Lower lobe of right lung (tissue), 2 donors: Measurements from ENCODE around the gene DQX1. TPM values are rescaled to one million over a fixed set of nuclear protein-coding genes. Genes with fewer than 3 reads are reported as not detected.

Experiments used
- ATAC-seq, 2 donors: fragments of 200-7000 bp; cut with Tn5 transposase; one replicate each; pipeline ENCODE4 v1.9.1; 2020 to 2022; ENCODE audit warnings: mild to moderate bottlenecking in 2 of 2, moderate library complexity in 2 of 2
- DNase-seq: peaks from one replicate; pipeline ENCODE4 v3.0.0-alpha.2; 2020
- H3K27ac ChIP-seq: fragments of 200-600 bp; one replicate; pipeline ENCODE4 v1.8.0; 2022
- H3K27me3 ChIP-seq: fragments of 200-600 bp; one replicate; pipeline ENCODE4 v1.8.0; 2022; ENCODE audit warnings: low read depth
- H3K36me3 ChIP-seq: fragments of 200-600 bp; one replicate; pipeline ENCODE4 v1.8.0; 2022; ENCODE audit warnings: mild to moderate bottlenecking
- H3K4me1 ChIP-seq: fragments of 200-600 bp; one replicate; pipeline ENCODE4 v1.8.0; 2022
- H3K4me3 ChIP-seq: fragments of 200-600 bp; one replicate; pipeline ENCODE4 v1.8.0; 2022; ENCODE audit warnings: mild to moderate bottlenecking
- H3K9me3 ChIP-seq: fragments of 200-600 bp; one replicate; pipeline ENCODE4 v1.8.0; 2022
- intact Hi-C: fragments of 100-400 bp; cut with DNase I; formaldehyde crosslinking; loops from one replicate; pipeline ENCODE4 v1.11.0; 2022
- total RNA-seq: library from RNA; stranded (reverse); fragmentation: NEBNext Ultra II Directional; extraction: Animal tissue kit (Norgen Biotek cat#: 25700); gene quantifications from one replicate; pipeline ENCODE4 v1.2.1, GENCODE V29; 2021
- TF ChIP-seq, protein P1 (sequence below): fragments of 200-600 bp; IDR thresholded peaks from one replicate; pipeline ENCODE4 v1.8.0; 2022; ENCODE audit warnings: antibody characterized with exemption, mild to moderate bottlenecking
- donor health status: DM: no; HTN: yes; CAD: no; lungs with severe emphysema.

DQX1 gene
- total RNA-seq, 1 donor from 2014 or later = 0.44 TPM

GRCh38 chr2:74530239-74531187, 4.5 kb upstream of the DQX1 start:
- Histone ChIP-seq H3K27me3 (no peaks in the 10 kb centered on the region), H3K4me3 (peak overlapping the region; percentile 98), H3K27ac (peak overlapping the region; percentile 94), H3K36me3 (peaks cover 53% of the 10 kb centered on the region), H3K4me1 (peaks cover 28% of the 10 kb centered on the region), H3K9me3 (no peaks in the 10 kb centered on the region)
- ATAC-seq = peak; percentile 37 to 58
- intact Hi-C loops = no loop called here
- TF ChIP-seq, protein P1, sequence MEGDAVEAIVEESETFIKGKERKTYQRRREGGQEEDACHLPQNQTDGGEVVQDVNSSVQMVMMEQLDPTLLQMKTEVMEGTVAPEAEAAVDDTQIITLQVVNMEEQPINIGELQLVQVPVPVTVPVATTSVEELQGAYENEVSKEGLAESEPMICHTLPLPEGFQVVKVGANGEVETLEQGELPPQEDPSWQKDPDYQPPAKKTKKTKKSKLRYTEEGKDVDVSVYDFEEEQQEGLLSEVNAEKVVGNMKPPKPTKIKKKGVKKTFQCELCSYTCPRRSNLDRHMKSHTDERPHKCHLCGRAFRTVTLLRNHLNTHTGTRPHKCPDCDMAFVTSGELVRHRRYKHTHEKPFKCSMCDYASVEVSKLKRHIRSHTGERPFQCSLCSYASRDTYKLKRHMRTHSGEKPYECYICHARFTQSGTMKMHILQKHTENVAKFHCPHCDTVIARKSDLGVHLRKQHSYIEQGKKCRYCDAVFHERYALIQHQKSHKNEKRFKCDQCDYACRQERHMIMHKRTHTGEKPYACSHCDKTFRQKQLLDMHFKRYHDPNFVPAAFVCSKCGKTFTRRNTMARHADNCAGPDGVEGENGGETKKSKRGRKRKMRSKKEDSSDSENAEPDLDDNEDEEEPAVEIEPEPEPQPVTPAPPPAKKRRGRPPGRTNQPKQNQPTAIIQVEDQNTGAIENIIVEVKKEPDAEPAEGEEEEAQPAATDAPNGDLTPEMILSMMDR = no peak
- DNase-seq = peak; percentile 68

GRCh38 chr2:74529357-74530238, 3.6 kb upstream of the DQX1 start, which contains the start of the genes AUP1 and HTRA2:
AUP1 (minus strand) TSS chr2:74529706; CDS start chr2:74529629, 77 bp downstream.
HTRA2 (plus strand) TSS chr2:74529933; CDS start chr2:74530007, 74 bp downstream.
- peaks cover 28% of the 10 kb centered on the region for H3K4me1 ChIP-seq
- H3K27ac ChIP-seq = peak within 1 kb of the TSS; percentile 94
- H3K27me3 ChIP-seq = no peaks in the 10 kb centered on the region
- intact Hi-C loops = no loop called here
- peaks cover 54% of the 10 kb centered on the region for H3K36me3 ChIP-seq
- TF ChIP-seq, protein P1 = no peak
- H3K4me3 ChIP-seq = peak within 1 kb of the TSS; percentile 98
- ATAC-seq = peak; percentile 97
- H3K9me3 ChIP-seq = no peaks in the 10 kb centered on the region
- DNase-seq = peak; percentile 99

DNA sequence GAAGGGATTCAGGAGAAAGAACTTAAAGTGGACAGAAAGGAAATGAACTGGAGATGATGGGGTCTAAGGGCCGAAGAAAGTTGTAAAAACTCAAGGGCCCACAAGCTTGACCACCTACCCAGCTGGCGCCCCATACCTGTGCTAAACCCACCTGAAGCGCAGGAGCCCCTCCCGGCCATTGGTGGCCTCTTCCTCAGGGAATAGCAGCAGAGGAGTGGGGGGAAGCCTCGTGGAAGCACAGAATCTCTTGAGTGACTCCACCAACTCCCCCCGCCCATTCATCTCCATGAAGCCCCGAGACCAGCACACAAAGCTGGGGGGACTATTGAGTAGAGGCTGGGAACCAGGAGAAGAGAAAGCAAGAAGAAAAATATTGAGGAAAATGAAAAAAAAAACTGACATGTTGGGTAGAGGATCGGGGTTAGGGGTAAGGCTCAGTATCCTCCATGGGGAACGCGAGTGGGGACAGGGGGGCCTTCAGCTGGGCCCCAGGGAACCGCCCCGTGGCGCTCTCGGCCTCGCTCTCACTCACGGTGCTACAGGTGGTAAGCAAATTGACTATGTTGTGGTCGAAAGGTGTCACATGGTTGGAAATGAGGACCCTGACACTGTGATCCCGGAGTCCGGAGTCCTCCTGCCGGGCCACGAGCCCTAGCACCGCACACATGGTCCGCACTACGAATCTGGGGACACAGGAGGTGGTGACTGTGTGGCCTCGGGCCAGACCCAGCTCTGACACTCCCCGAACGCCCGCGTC, 2.7 kb upstream of the DQX1 start:
- Histone ChIP-seq H3K4me3 (peak overlapping the region; percentile 98), H3K36me3 (peaks cover 54% of the 10 kb centered on the region), H3K27ac (peak overlapping the region; percentile 94), H3K4me1 (peaks cover 28% of the 10 kb centered on the region), H3K9me3 (no peaks in the 10 kb centered on the region), H3K27me3 (no peaks in the 10 kb centered on the region)
- intact Hi-C loops = no loop called here
- DNase-seq (no peak), ATAC-seq (peak; percentile 14 to 30)
- TF ChIP-seq, protein P1 = no peak

DNA sequence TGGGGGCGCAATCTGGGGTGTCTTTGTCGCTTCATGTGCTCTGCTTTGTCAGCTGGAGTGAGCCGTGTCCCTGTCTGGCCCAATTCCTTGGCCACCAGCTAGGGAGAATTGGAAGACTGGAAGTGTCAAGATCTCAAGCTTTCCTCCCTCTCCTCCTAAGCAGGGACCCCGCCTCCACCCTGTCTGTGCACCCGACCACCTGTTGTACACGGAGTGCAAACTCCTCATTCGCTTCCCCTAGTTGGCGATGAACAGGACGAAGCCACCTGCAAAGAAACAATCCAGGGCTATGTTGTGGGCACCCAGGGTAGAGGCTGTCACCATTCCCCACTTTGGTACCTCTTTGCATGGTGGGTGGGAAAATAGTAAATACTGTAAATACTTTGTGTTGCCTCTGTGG, 1.7 kb upstream of the DQX1 start:
- TF ChIP-seq, protein P1 = no peak
- H3K4me1 ChIP-seq = peaks cover 28% of the 10 kb centered on the region
- ATAC-seq (no peak), DNase-seq (no peak)
- H3K27ac ChIP-seq = no peak overlapping the region
- intact Hi-C loops = no loop called here
- H3K36me3 ChIP-seq = peaks cover 44% of the 10 kb centered on the region
- H3K4me3 ChIP-seq = no peak overlapping the region
- H3K9me3 ChIP-seq = no peaks in the 10 kb centered on the region
- H3K27me3 ChIP-seq = no peaks in the 10 kb centered on the region
